Measurements from ENCODE around the gene KIF26B.

Gene KIF26B

GRCh38 chr1:245700631-245701030, 545.8 kb downstream of the KIF26B start (continued):
- TF ChIP-seq TSHZ2 (CRISPR knock-in tag; IDR thresholded peaks at IDR 0.05) (no peak), TOX (CRISPR knock-in tag; IDR thresholded peaks at IDR 0.05; ENCODE audit: borderline replicate concordance) (no peak)
- TF ChIP-seq, protein P1, sequence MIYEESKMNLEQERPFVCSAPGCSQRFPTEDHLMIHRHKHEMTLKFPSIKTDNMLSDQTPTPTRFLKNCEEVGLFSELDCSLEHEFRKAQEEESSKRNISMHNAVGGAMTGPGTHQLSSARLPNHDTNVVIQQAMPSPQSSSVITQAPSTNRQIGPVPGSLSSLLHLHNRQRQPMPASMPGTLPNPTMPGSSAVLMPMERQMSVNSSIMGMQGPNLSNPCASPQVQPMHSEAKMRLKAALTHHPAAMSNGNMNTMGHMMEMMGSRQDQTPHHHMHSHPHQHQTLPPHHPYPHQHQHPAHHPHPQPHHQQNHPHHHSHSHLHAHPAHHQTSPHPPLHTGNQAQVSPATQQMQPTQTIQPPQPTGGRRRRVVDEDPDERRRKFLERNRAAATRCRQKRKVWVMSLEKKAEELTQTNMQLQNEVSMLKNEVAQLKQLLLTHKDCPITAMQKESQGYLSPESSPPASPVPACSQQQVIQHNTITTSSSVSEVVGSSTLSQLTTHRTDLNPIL (CRISPR knock-in tag; IDR thresholded peaks at IDR 0.05; ENCODE audit: low read depth): no peak
- TF ChIP-seq, protein P2, sequence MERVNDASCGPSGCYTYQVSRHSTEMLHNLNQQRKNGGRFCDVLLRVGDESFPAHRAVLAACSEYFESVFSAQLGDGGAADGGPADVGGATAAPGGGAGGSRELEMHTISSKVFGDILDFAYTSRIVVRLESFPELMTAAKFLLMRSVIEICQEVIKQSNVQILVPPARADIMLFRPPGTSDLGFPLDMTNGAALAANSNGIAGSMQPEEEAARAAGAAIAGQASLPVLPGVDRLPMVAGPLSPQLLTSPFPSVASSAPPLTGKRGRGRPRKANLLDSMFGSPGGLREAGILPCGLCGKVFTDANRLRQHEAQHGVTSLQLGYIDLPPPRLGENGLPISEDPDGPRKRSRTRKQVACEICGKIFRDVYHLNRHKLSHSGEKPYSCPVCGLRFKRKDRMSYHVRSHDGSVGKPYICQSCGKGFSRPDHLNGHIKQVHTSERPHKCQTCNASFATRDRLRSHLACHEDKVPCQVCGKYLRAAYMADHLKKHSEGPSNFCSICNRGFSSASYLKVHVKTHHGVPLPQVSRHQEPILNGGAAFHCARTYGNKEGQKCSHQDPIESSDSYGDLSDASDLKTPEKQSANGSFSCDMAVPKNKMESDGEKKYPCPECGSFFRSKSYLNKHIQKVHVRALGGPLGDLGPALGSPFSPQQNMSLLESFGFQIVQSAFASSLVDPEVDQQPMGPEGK (CRISPR knock-in tag; IDR thresholded peaks at IDR 0.05; ENCODE audit: borderline replicate concordance): no peak

GRCh38 chr1:245701631-245702030, 546.8 kb downstream of the KIF26B start:
- TF ChIP-seq ZFP3 (CRISPR knock-in tag; IDR thresholded peaks at IDR 0.05): no peak
- no peak for TF ChIP-seq OSR1 (CRISPR knock-in tag; IDR thresholded peaks at IDR 0.05)
- TF ChIP-seq ZC3H10 (CRISPR knock-in tag; IDR thresholded peaks at IDR 0.05): no peak
- no peak for TF ChIP-seq SNAI2 (CRISPR knock-in tag; IDR thresholded peaks at IDR 0.05)
- no peak for TF ChIP-seq CSRNP3 (CRISPR knock-in tag; IDR thresholded peaks at IDR 0.05)
- no peak for TF ChIP-seq ISL1 (CRISPR knock-in tag; IDR thresholded peaks at IDR 0.05)
- no peak for TF ChIP-seq GLIS3 (CRISPR knock-in tag; IDR thresholded peaks at IDR 0.05)
- no peak for TF ChIP-seq TCF4 (CRISPR knock-in tag; IDR thresholded peaks at IDR 0.05; ENCODE audit: borderline replicate concordance)
- no peak for ATAC-seq

- no peak for TF ChIP-seq RARB (CRISPR knock-in tag; IDR thresholded peaks at IDR 0.05)
- no peak for TF ChIP-seq ZFP3 (CRISPR knock-in tag; IDR thresholded peaks at IDR 0.05)
- TF ChIP-seq ISL1 (CRISPR knock-in tag; IDR thresholded peaks at IDR 0.05): no peak
- TF ChIP-seq CSDC2 (CRISPR knock-in tag; IDR thresholded peaks at IDR 0.05): no peak
- no peak for TF ChIP-seq TSHZ2 (CRISPR knock-in tag; IDR thresholded peaks at IDR 0.05)
- TF ChIP-seq, protein P1 (CRISPR knock-in tag; IDR thresholded peaks at IDR 0.05; ENCODE audit: low read depth): no peak
- TF ChIP-seq ZFP30 (CRISPR knock-in tag; IDR thresholded peaks at IDR 0.05): no peak
- no peak for TF ChIP-seq CSRNP3 (CRISPR knock-in tag; IDR thresholded peaks at IDR 0.05)
- TF ChIP-seq, protein P2 (CRISPR knock-in tag; IDR thresholded peaks at IDR 0.05; ENCODE audit: borderline replicate concordance): no peak
- no peak for TF ChIP-seq ZNF565 (CRISPR knock-in tag; conservative IDR thresholded peaks at IDR 0.05; ENCODE audit: low read depth)
- TF ChIP-seq ZC3H10 (CRISPR knock-in tag; IDR thresholded peaks at IDR 0.05): no peak
- no peak for TF ChIP-seq OSR1 (CRISPR knock-in tag; IDR thresholded peaks at IDR 0.05)
- TF ChIP-seq ESRRG (CRISPR knock-in tag; IDR thresholded peaks at IDR 0.05): no peak
- TF ChIP-seq PPARA (CRISPR knock-in tag; IDR thresholded peaks at IDR 0.05; ENCODE audit: borderline replicate concordance): no peak
- ATAC-seq: no peak
Observed at GRCh38 chr1:245702346-245702745, 547.6 kb downstream of the KIF26B start.

All from SK-N-SH treated with all-trans-retinoic acid at 6 μM for 48 hours (cell line).